Measurements from ENCODE around the gene SLC12A2. TPM values are rescaled to one million over a fixed set of nuclear protein-coding genes. Genes with fewer than 3 reads are reported as not detected.

Gene SLC12A2
- total and polyA plus RNA-seq, 9 of the 15 experiments (the other 6 are each of a cell fraction or from before 2014, with no cell fraction given), result 5.1 to 20.3 (median 12.6) TPM

DNA sequence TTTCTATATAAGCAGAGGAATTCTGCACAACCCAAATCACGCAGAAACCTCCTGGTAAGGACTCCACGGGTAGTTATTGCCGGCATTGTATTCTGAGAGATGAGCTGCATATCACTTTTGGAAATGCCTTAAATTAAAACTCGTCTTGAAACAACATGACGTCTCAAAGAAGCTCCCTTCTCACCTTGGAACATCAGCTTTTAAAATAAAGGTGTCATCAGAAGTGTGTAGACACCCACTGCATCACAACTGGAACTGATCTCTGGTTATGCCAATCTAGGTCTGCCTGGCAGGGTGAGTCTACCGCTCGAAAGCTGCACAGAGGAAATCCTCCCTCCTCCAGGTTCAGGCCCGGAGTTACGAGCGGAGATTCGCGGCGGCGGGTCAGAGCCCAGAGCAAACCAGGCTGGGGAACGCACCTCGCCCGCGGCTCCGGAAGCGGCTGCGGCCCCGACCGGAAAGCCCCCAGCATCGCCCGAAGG lies 974 bp upstream of the SLC12A2 start (continued):
- TF ChIP-seq, protein P1, sequence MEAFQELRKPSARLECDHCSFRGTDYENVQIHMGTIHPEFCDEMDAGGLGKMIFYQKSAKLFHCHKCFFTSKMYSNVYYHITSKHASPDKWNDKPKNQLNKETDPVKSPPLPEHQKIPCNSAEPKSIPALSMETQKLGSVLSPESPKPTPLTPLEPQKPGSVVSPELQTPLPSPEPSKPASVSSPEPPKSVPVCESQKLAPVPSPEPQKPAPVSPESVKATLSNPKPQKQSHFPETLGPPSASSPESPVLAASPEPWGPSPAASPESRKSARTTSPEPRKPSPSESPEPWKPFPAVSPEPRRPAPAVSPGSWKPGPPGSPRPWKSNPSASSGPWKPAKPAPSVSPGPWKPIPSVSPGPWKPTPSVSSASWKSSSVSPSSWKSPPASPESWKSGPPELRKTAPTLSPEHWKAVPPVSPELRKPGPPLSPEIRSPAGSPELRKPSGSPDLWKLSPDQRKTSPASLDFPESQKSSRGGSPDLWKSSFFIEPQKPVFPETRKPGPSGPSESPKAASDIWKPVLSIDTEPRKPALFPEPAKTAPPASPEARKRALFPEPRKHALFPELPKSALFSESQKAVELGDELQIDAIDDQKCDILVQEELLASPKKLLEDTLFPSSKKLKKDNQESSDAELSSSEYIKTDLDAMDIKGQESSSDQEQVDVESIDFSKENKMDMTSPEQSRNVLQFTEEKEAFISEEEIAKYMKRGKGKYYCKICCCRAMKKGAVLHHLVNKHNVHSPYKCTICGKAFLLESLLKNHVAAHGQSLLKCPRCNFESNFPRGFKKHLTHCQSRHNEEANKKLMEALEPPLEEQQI (IDR thresholded peaks at IDR 0.05), result no peak
- TF ChIP-seq MNT (conservative IDR thresholded peaks at IDR 0.05), result no peak
- no peak for TF ChIP-seq FOXP1 (CRISPR knock-in tag; IDR thresholded peaks at IDR 0.05)
- TF ChIP-seq IFI16 (CRISPR knock-in tag; IDR thresholded peaks at IDR 0.05), result no peak
- no peak for TF ChIP-seq NR0B1 (IDR thresholded peaks at IDR 0.05; ENCODE audit: partially characterized antibody)
- TF ChIP-seq HNRNPL (IDR thresholded peaks at IDR 0.05; ENCODE audit: low read depth, low read length), result 0 out of 2 replicates have a peak, but pooled peaks have one; percentile 16
- TF ChIP-seq, protein P2, sequence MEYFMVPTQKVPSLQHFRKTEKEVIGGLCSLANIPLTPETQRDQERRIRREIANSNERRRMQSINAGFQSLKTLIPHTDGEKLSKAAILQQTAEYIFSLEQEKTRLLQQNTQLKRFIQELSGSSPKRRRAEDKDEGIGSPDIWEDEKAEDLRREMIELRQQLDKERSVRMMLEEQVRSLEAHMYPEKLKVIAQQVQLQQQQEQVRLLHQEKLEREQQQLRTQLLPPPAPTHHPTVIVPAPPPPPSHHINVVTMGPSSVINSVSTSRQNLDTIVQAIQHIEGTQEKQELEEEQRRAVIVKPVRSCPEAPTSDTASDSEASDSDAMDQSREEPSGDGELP (CRISPR knock-in tag; IDR thresholded peaks at IDR 0.05; ENCODE audit: borderline replicate concordance), result no peak
- TF ChIP-seq CAMTA2 (CRISPR knock-in tag; conservative IDR thresholded peaks at IDR 0.05), result 0 out of 2 replicates have a peak, but pooled peaks have one; percentile 36
- TF ChIP-seq, protein P3, sequence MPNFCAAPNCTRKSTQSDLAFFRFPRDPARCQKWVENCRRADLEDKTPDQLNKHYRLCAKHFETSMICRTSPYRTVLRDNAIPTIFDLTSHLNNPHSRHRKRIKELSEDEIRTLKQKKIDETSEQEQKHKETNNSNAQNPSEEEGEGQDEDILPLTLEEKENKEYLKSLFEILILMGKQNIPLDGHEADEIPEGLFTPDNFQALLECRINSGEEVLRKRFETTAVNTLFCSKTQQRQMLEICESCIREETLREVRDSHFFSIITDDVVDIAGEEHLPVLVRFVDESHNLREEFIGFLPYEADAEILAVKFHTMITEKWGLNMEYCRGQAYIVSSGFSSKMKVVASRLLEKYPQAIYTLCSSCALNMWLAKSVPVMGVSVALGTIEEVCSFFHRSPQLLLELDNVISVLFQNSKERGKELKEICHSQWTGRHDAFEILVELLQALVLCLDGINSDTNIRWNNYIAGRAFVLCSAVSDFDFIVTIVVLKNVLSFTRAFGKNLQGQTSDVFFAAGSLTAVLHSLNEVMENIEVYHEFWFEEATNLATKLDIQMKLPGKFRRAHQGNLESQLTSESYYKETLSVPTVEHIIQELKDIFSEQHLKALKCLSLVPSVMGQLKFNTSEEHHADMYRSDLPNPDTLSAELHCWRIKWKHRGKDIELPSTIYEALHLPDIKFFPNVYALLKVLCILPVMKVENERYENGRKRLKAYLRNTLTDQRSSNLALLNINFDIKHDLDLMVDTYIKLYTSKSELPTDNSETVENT (CRISPR knock-in tag; IDR thresholded peaks at IDR 0.05), result no peak
- TF ChIP-seq SMAD4 (CRISPR knock-in tag; conservative IDR thresholded peaks at IDR 0.05), result no peak
- TF ChIP-seq GATAD2B (IDR thresholded peaks at IDR 0.05; ENCODE audit: borderline replicate concordance), result no peak
- peak; percentile 42 for TF ChIP-seq CCNT2 (IDR thresholded peaks at IDR 0.05; ENCODE audit: borderline replicate concordance, extremely low read depth, insufficient read length, low read depth, low read length)
- TF ChIP-seq, protein P4, sequence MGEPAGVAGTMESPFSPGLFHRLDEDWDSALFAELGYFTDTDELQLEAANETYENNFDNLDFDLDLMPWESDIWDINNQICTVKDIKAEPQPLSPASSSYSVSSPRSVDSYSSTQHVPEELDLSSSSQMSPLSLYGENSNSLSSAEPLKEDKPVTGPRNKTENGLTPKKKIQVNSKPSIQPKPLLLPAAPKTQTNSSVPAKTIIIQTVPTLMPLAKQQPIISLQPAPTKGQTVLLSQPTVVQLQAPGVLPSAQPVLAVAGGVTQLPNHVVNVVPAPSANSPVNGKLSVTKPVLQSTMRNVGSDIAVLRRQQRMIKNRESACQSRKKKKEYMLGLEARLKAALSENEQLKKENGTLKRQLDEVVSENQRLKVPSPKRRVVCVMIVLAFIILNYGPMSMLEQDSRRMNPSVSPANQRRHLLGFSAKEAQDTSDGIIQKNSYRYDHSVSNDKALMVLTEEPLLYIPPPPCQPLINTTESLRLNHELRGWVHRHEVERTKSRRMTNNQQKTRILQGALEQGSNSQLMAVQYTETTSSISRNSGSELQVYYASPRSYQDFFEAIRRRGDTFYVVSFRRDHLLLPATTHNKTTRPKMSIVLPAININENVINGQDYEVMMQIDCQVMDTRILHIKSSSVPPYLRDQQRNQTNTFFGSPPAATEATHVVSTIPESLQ (CRISPR knock-in tag; IDR thresholded peaks at IDR 0.05), result no peak
- TF ChIP-seq GATA2 (CRISPR knock-in tag; IDR thresholded peaks at IDR 0.05), result no peak
- no peak for TF ChIP-seq U2AF2 (optimal IDR thresholded peaks at IDR 0.05; ENCODE audit: low read depth, low read length)
- TF ChIP-seq XRCC3 (IDR thresholded peaks at IDR 0.05), result no peak
